H1 (cell line): ENCODE results near the gene ITGA3. TPM values are rescaled to one million over a fixed set of nuclear protein-coding genes. Genes with fewer than 3 reads are reported as not detected.

ENCODE experiments used
- CTCF ChIA-PET: fragments of 300-600 bp; sonication (Branson Sonifier 250); formaldehyde crosslinking; loops from one replicate; lab custom pipeline; 2021; ENCODE audit not compliant: partially characterized antibody; lab: Charles Lee
- POLR2A ChIA-PET: fragments of 300-600 bp; sonication (Branson Sonifier 250); formaldehyde crosslinking; loops from one replicate; lab custom pipeline; 2021; ENCODE audit warnings: inconsistent platforms; ENCODE audit not compliant: partially characterized antibody; lab: Charles Lee
- DNase-seq, 2 experiments: peaks; one replicate each; pipeline versions ENCODE4 v3.0.0 to v3.0.0-alpha.2; 2010 to 2022; ENCODE audit warnings: low spot score in 2 of 2, low read depth in 1 of 2, mixed read lengths in 1 of 2
- FAIRE-seq: peaks from 2 replicates; lab custom pipeline; 2011; peaks lifted over from hg19 to GRCh38; lab: Jason Lieb, UNC
- H2AFZ ChIP-seq: 2 replicates; pipeline ENCODE4 v1.8.1; 2012; ENCODE audit warnings: low read length, inconsistent platforms
- H2AK5ac ChIP-seq: 2 replicates; pipeline ENCODE4 v1.6.1; 2013; ENCODE audit warnings: low read depth, low read length
- H2BK120ac ChIP-seq: replicated peaks from 2 replicates; pipeline ENCODE3; 2013; ENCODE audit warnings: low read depth, low read length, inconsistent platforms
- H2BK12ac ChIP-seq: 2 replicates; pipeline ENCODE4 v1.6.1; 2013; ENCODE audit warnings: low read depth, low read length
- H2BK15ac ChIP-seq: 2 replicates; pipeline ENCODE4 v1.6.1; 2013; ENCODE audit warnings: low read length
- H2BK20ac ChIP-seq: 2 replicates; pipeline ENCODE4 v1.6.1; 2013; ENCODE audit warnings: low read length
- H2BK5ac ChIP-seq: 2 replicates; pipeline ENCODE4 v1.6.1; 2013; ENCODE audit warnings: low read depth, low read length
- H3K14ac ChIP-seq: 2 replicates; pipeline ENCODE4 v1.6.1; 2013; ENCODE audit warnings: inconsistent platforms; ENCODE audit not compliant: insufficient read length
- H3K18ac ChIP-seq: 2 replicates; pipeline ENCODE4 v1.6.1; 2013; ENCODE audit warnings: low read length; ENCODE audit errors: extremely low read depth
- H3K23ac ChIP-seq: 2 replicates; pipeline ENCODE4 v1.6.1; 2013; ENCODE audit warnings: inconsistent platforms; ENCODE audit not compliant: insufficient read length
- H3K23me2 ChIP-seq: 2 replicates; pipeline ENCODE4 v1.6.1; 2013; ENCODE audit warnings: low read depth, low read length
- H3K27ac ChIP-seq: 2 replicates; pipeline ENCODE4 v1.6.1; 2011; ENCODE audit warnings: low read depth, low read length, inconsistent platforms
- H3K27me3 ChIP-seq, 4 experiments: replicated peaks in 1 of 4; 1 replicate in 1 of 4; 2 replicates in 3 of 4; pipeline versions ENCODE4 v1.6.1 to v1.8.1; 2011 to 2013; ENCODE audit warnings: low read length in 3 of 4, mild to moderate bottlenecking in 3 of 4, inconsistent platforms in 2 of 4, mixed read lengths in 2 of 4, moderate library complexity in 1 of 4; ENCODE audit not compliant: control insufficient read depth in 3 of 4, insufficient read depth in 3 of 4; ENCODE audit errors: extremely low read depth in 1 of 4
- H3K36me3 ChIP-seq, 4 experiments: 2 replicates each; pipeline versions ENCODE4 v1.6.1 to v1.8.1; 2011 to 2013; ENCODE audit warnings: mild to moderate bottlenecking in 4 of 4, low read length in 3 of 4, moderate library complexity in 2 of 4, control low read depth in 1 of 4, inconsistent platforms in 1 of 4; ENCODE audit not compliant: insufficient read depth in 4 of 4, control insufficient read depth in 2 of 4
- H3K4ac ChIP-seq: replicated peaks from 2 replicates; pipeline ENCODE3; 2013; ENCODE audit warnings: low read length, low read depth, mixed read lengths, inconsistent platforms; ENCODE audit not compliant: insufficient read length
- H3K4me1 ChIP-seq, 4 experiments: replicated peaks in 1 of 4; 1 replicate in 1 of 4; 2 replicates in 3 of 4; pipeline versions ENCODE4 v1.6.1 to v1.8.1; 2011 to 2013; ENCODE audit warnings: low read length in 3 of 4, inconsistent platforms in 2 of 4, mixed read lengths in 1 of 4; ENCODE audit not compliant: insufficient read depth in 4 of 4, control insufficient read depth in 3 of 4
- H3K4me2 ChIP-seq, 2 experiments: 2 replicates each; pipeline versions ENCODE4 v1.6.1 to v1.8.1; 2011 to 2013; ENCODE audit warnings: low read depth in 2 of 2, low read length in 2 of 2, control low read depth in 1 of 2, inconsistent platforms in 1 of 2, mild to moderate bottlenecking in 1 of 2; ENCODE audit not compliant: insufficient read depth in 1 of 2
- H3K4me3 ChIP-seq, 4 experiments: fragments of 200-600, 300-600 bp in 1 of 4; sonication (generic), shearing (Covaris generic), sonication (Bioruptor Twin) in 1 of 4; 2 replicates each; pipeline versions ENCODE4 v1.5.1 to v1.8.1; 2011 to 2016; ENCODE audit warnings: low read length in 4 of 4, low read depth in 3 of 4, control low read depth in 2 of 4, inconsistent platforms in 2 of 4, mild to moderate bottlenecking in 2 of 4, mixed read lengths in 1 of 4, moderate library complexity in 1 of 4; ENCODE audit not compliant: insufficient read depth in 2 of 4; ENCODE audit errors: extremely low read depth in 1 of 4
- H3K56ac ChIP-seq: replicated peaks from 2 replicates; pipeline ENCODE3; 2013; ENCODE audit warnings: low read depth, mild to moderate bottlenecking, mixed read lengths, low read length, inconsistent platforms; ENCODE audit not compliant: insufficient read length
- H3K79me1 ChIP-seq: 2 replicates; pipeline ENCODE4 v1.6.1; 2013; ENCODE audit warnings: low read depth, low read length, control low read depth
- H3K79me2 ChIP-seq, 2 experiments: 2 replicates each; pipeline versions ENCODE4 v1.6.1 to v1.8.1; 2012 to 2013; ENCODE audit warnings: low read length in 2 of 2, mild to moderate bottlenecking in 2 of 2, inconsistent platforms in 1 of 2; ENCODE audit not compliant: insufficient read depth in 2 of 2, control insufficient read depth in 1 of 2
- H3K9ac ChIP-seq, 4 experiments: replicated peaks in 1 of 4; 1 replicate in 1 of 4; 2 replicates in 3 of 4; pipeline versions ENCODE4 v1.6.1 to v1.8.1; 2011 to 2013; ENCODE audit warnings: low read depth in 3 of 4, low read length in 3 of 4, control low read depth in 2 of 4, mild to moderate bottlenecking in 2 of 4, moderate library complexity in 2 of 4, inconsistent platforms in 1 of 4; ENCODE audit errors: extremely low read depth in 1 of 4
- H3K9me3 ChIP-seq, 2 experiments: 2 replicates each; pipeline versions ENCODE4 v1.6.1 to v1.8.1; 2012 to 2013; ENCODE audit warnings: mild to moderate bottlenecking in 2 of 2, moderate library complexity in 2 of 2, control low read depth in 1 of 2, inconsistent platforms in 1 of 2, low read depth in 1 of 2, low read length in 1 of 2, mixed read lengths in 1 of 2; ENCODE audit not compliant: insufficient read depth in 2 of 2
- H4K20me1 ChIP-seq, 2 experiments: replicated peaks in 1 of 2; 2 replicates each; pipeline versions ENCODE3 to v1.8.1; 2011 to 2013; ENCODE audit warnings: inconsistent platforms in 2 of 2, low read length in 2 of 2, mild to moderate bottlenecking in 1 of 2; ENCODE audit not compliant: insufficient read depth in 2 of 2, control insufficient read depth in 1 of 2
- H4K5ac ChIP-seq: 2 replicates; pipeline ENCODE4 v1.6.1; 2013; ENCODE audit warnings: low read length, low read depth, mixed read lengths, inconsistent platforms; ENCODE audit not compliant: insufficient read length
- H4K8ac ChIP-seq: 2 replicates; pipeline ENCODE4 v1.8.0; 2013; ENCODE audit warnings: mild to moderate bottlenecking, moderate library complexity, low read length, inconsistent platforms; ENCODE audit not compliant: insufficient read depth; ENCODE audit errors: extremely low read depth
- H4K91ac ChIP-seq: replicated peaks from 2 replicates; pipeline ENCODE3; 2013; ENCODE audit warnings: low read length, mixed read lengths, inconsistent platforms; ENCODE audit not compliant: insufficient read length
- BRCA1 ChIP-seq: IDR thresholded peaks from 2 replicates; pipeline ENCODE4 v1.6.1; 2012; ENCODE audit warnings: low read depth, low read length, improper control_type of control experiment
- CHD2 ChIP-seq: IDR thresholded peaks from 2 replicates; pipeline ENCODE4 v1.6.1; 2012; ENCODE audit warnings: low read length, improper control_type of control experiment
- EZH2 ChIP-seq: fragments of 200-600 bp; sonication (generic); IDR thresholded peaks from 2 replicates; pipeline ENCODE4 v1.7.1; 2012; ENCODE audit warnings: low read depth, mild to moderate bottlenecking, moderate library complexity, low read length, inconsistent platforms; ENCODE audit not compliant: severe bottlenecking
- KDM4A ChIP-seq: IDR thresholded peaks from one replicate; pipeline ENCODE4 v1.7.1; 2012; ENCODE audit warnings: low read depth, mild to moderate bottlenecking, moderate library complexity, low read length, inconsistent platforms; ENCODE audit not compliant: severe bottlenecking
- SAP30 ChIP-seq: fragments of 300-600 bp; sonication (generic); IDR thresholded peaks from 2 replicates; pipeline ENCODE4 v1.7.1; 2012; ENCODE audit warnings: low read length, moderate library complexity, mild to moderate bottlenecking, inconsistent platforms; ENCODE audit not compliant: insufficient read depth, insufficient replicate concordance
- TAF1 ChIP-seq: IDR thresholded peaks from 2 replicates; pipeline ENCODE4 v1.6.1; 2011; ENCODE audit warnings: mild to moderate bottlenecking, low read depth, low read length
- USF2 ChIP-seq: IDR thresholded peaks from 2 replicates; pipeline ENCODE4 v1.6.1; 2011; ENCODE audit warnings: low read length, improper control_type of control experiment
- WGBS, 2 experiments: shearing (Covaris generic) in 1 of 2; methylation state at CpG; one replicate each; pipeline versions ENCODE4 v1.1.6 to v1.1.7; 2013 to 2015; ENCODE audit warnings: low lambda C conversion rate in 2 of 2, mixed read lengths in 2 of 2, inconsistent platforms in 1 of 2, low coverage in 1 of 2, missing lambda C conversion rate in 1 of 2; ENCODE audit not compliant: insufficient replicate concordance in 2 of 2, insufficient coverage in 1 of 2, insufficient read length in 1 of 2; ENCODE audit errors: extremely low coverage in 1 of 2, missing lambda C conversion rate in 1 of 2; 5-methylcytosine and 5-hydroxymethylcytosine counted together
- polyA plus RNA-seq, 7 experiments: library from polyadenylated mRNA; depleted of rRNA in 3 of 7; stranded (reverse) in 5 of 7; unstranded in 2 of 7; fragments of >200 nt in 5 of 7; fragments of 200-250 nt in 2 of 7; gene quantifications; 1 replicate in 5 of 7; 2 replicates in 1 of 7; 4 replicates in 1 of 7; pipeline versions ENCODE4 v1.2.1 to v1.2.3, GENCODE V29; 2011 to 2013; ENCODE audit warnings: missing spikeins in 2 of 7, mixed read lengths in 2 of 7
- total RNA-seq: library from RNA; stranded (reverse); fragmentation: NEBNext Ultra II Directional; extraction: Animal tissue kit (Norgen Biotek cat#: 25700); gene quantifications from 2 replicates; pipeline ENCODE4 v1.2.1, GENCODE V29; 2021

The ITGA3 gene
- total and polyA plus RNA-seq, 2 of the 8 experiments (the other 6 are each of a cell fraction or from before 2014, with no cell fraction given) = 24.0 to 24.2 TPM

- Histone ChIP-seq H4K8ac (no peak overlapping the region; the same call in 1 of the 2 replicates), H2BK20ac (no peak overlapping the region; the same call in 1 of the 2 replicates), H3K4me2 (no peak overlapping the region), H2BK5ac (no peak overlapping the region), H3K4me3 (no peak overlapping the region), H4K5ac (no peak overlapping the region), H2AFZ (no peak overlapping the region), H2BK120ac (no peak overlapping the region), H3K23me2 (peaks cover 16% of the 10 kb centered on the region), H3K4ac (no peak overlapping the region), H3K27ac (no peak overlapping the region), H2BK15ac (no peak overlapping the region), H3K56ac (no peak overlapping the region), H3K14ac (no peak overlapping the region), H3K9ac (no peak overlapping the region), H3K27me3 (peaks cover 0 to 3% (median 1%) of the 10 kb centered on the region in 4 experiments; a peak in 2 of 7 replicates), H3K79me1 (no peaks in the 10 kb centered on the region), H4K91ac (no peak overlapping the region), H3K4me1 (peaks cover 5 to 25% (median 19%) of the 10 kb centered on the region in 4 experiments), H3K9me3 (no peaks in the 10 kb centered on the region), H3K36me3 (no peaks in the 10 kb centered on the region), H3K18ac (no peak overlapping the region), H2BK12ac (no peak overlapping the region), H3K79me2 (no peaks in the 10 kb centered on the region), H4K20me1 (no peaks in the 10 kb centered on the region), H2AK5ac (no peak overlapping the region), H3K23ac (no peak overlapping the region)
- ChIA-PET CTCF (interaction anchor here (1.2 to 23.0 kb wide), 6 partner anchors 11 to 173 kb away, joined by 3 to 412 read pairs (median 22); partner anchors contain the start of genes PDK2 and PPP1R9B), POLR2A (interaction anchor here (1.6 kb wide), 1 partner anchor 69 kb away, joined by 3 read pairs; the partner anchor contains the start of gene ITGA3)
- WGBS, 2 experiments = 97% methylated on average over 4 of the region's 4 CpGs; no CpG with 5 or more reads in 1 of the 2 experiments
- FAIRE-seq (no peak), DNase-seq (no peak)
- TF ChIP-seq TAF1 (no peak), SAP30 (no peak), EZH2 (no peak), CHD2 (no peak), BRCA1 (no peak), USF2 (no peak), KDM4A (no peak)
Observed at GRCh38 chr17:50125420-50125997, 69.6 kb downstream of the ITGA3 start.
